ENCODE measurements around the gene GSTO1.

The GSTO1 gene

GRCh38 chr10:104301907-104302690 is 47.4 kb downstream of the GSTO1 start:
- DNase-seq: no peak
- no peaks in the 10 kb centered on the region for H3K9me3 ChIP-seq (replicated peaks; ENCODE audit: insufficient read depth, low read length)
- H4K20me1 ChIP-seq (ENCODE audit: insufficient read depth, low read length): no peaks in the 10 kb centered on the region
- H3K27me3 ChIP-seq (replicated peaks; ENCODE audit: insufficient read depth, low read length): no peaks in the 10 kb centered on the region
- TF ChIP-seq EZH2 (optimal IDR thresholded peaks at IDR 0.05; ENCODE audit: low read depth, low read length): no peak
- TF ChIP-seq CTCF (IDR thresholded peaks at IDR 0.05; ENCODE audit: low read length): no peak
- no peak for TF ChIP-seq EZH2phosphoT487 (IDR thresholded peaks at IDR 0.05; ENCODE audit: low read length)
- H2AFZ ChIP-seq (ENCODE audit: low read length): no peak overlapping the region
- H3K4me3 ChIP-seq (ENCODE audit: low read length): no peak overlapping the region
- no peak overlapping the region for H3K4me2 ChIP-seq (ENCODE audit: low read depth, low read length)
- no peaks in the 10 kb centered on the region for H3K36me3 ChIP-seq (replicated peaks; ENCODE audit: insufficient read depth, low read length)
- peaks cover 18% of the 10 kb centered on the region for H3K4me1 ChIP-seq (ENCODE audit: low read length)
- H3K27ac ChIP-seq (ENCODE audit: low read length): no peak overlapping the region
- H3K79me2 ChIP-seq (ENCODE audit: low read length): no peaks in the 10 kb centered on the region
- H3K9ac ChIP-seq (ENCODE audit: low read length): no peak overlapping the region
- H3K9me2 ChIP-seq (replicated peaks; ENCODE audit: insufficient read depth, low read length): no peaks in the 10 kb centered on the region
- H3F3A ChIP-seq (ENCODE audit: insufficient read depth, low read length): peaks cover 15% of the 10 kb centered on the region; the same call in 1 of the 2 replicates

- Histone ChIP-seq H3K4me1 (ENCODE audit: low read length) (peaks cover 33% of the 10 kb centered on the region), H3K9ac (ENCODE audit: low read length) (no peak overlapping the region), H4K20me1 (ENCODE audit: insufficient read depth, low read length) (no peaks in the 10 kb centered on the region), H3K9me3 (replicated peaks; ENCODE audit: insufficient read depth, low read length) (no peaks in the 10 kb centered on the region), H3K36me3 (replicated peaks; ENCODE audit: insufficient read depth, low read length) (no peaks in the 10 kb centered on the region), H3K27me3 (replicated peaks; ENCODE audit: insufficient read depth, low read length) (no peaks in the 10 kb centered on the region), H3F3A (ENCODE audit: insufficient read depth, low read length) (peaks cover 26% of the 10 kb centered on the region; the same call in 1 of the 2 replicates), H2AFZ (ENCODE audit: low read length) (no peak overlapping the region), H3K9me2 (replicated peaks; ENCODE audit: insufficient read depth, low read length) (no peaks in the 10 kb centered on the region), H3K4me3 (ENCODE audit: low read length) (no peak overlapping the region), H3K79me2 (ENCODE audit: low read length) (no peaks in the 10 kb centered on the region), H3K4me2 (ENCODE audit: low read depth, low read length) (no peak overlapping the region), H3K27ac (ENCODE audit: low read length) (no peak overlapping the region)
- no peak for DNase-seq
- TF ChIP-seq EZH2 (optimal IDR thresholded peaks at IDR 0.05; ENCODE audit: low read depth, low read length) (no peak), CTCF (IDR thresholded peaks at IDR 0.05; ENCODE audit: low read length) (no peak), EZH2phosphoT487 (IDR thresholded peaks at IDR 0.05; ENCODE audit: low read length) (no peak)
These were observed 49.1 kb downstream of the GSTO1 start for GRCh38 chr10:104303594-104304355.

GRCh38 chr10:104304356-104304745 is 49.7 kb downstream of the GSTO1 start:
- Histone ChIP-seq H3K4me1 (ENCODE audit: low read length) (peaks cover 35% of the 10 kb centered on the region), H4K20me1 (ENCODE audit: insufficient read depth, low read length) (no peaks in the 10 kb centered on the region), H3K27me3 (replicated peaks; ENCODE audit: insufficient read depth, low read length) (no peaks in the 10 kb centered on the region), H3K36me3 (replicated peaks; ENCODE audit: insufficient read depth, low read length) (no peaks in the 10 kb centered on the region), H3K79me2 (ENCODE audit: low read length) (no peaks in the 10 kb centered on the region), H3K9ac (ENCODE audit: low read length) (no peak overlapping the region), H3K4me3 (ENCODE audit: low read length) (no peak overlapping the region), H2AFZ (ENCODE audit: low read length) (no peak overlapping the region), H3K9me3 (replicated peaks; ENCODE audit: insufficient read depth, low read length) (no peaks in the 10 kb centered on the region), H3F3A (ENCODE audit: insufficient read depth, low read length) (peaks cover 29% of the 10 kb centered on the region; the same call in 1 of the 2 replicates), H3K9me2 (replicated peaks; ENCODE audit: insufficient read depth, low read length) (no peaks in the 10 kb centered on the region), H3K27ac (ENCODE audit: low read length) (no peak overlapping the region), H3K4me2 (ENCODE audit: low read depth, low read length) (no peak overlapping the region)
- no peak for TF ChIP-seq EZH2 (optimal IDR thresholded peaks at IDR 0.05; ENCODE audit: low read depth, low read length)
- TF ChIP-seq CTCF (IDR thresholded peaks at IDR 0.05; ENCODE audit: low read length): no peak
- DNase-seq: no peak
